ENCODE measurements around the gene TBR1. TPM values are rescaled to one million over a fixed set of nuclear protein-coding genes. Genes with fewer than 3 reads are reported as not detected.

The TBR1 gene
- total RNA-seq, 1 donor from 2014 or later = not detected

- no peaks in the 10 kb centered on the region for H3K36me3 ChIP-seq
- intact Hi-C loops (cut with DNase I) = no loop called here
- no peaks in the 10 kb centered on the region for H3K9me3 ChIP-seq
- no peak for DNase-seq (ENCODE audit: extremely low spot score in 2 of 2)
- H3K4me3 ChIP-seq = no peak overlapping the region
- H3K27me3 ChIP-seq = no peaks in the 10 kb centered on the region
- H3K27ac ChIP-seq = no peak overlapping the region
- TF ChIP-seq POLR2A (IDR thresholded peaks at IDR 0.05) (no peak), CTCF (IDR thresholded peaks at IDR 0.05) (no peak), POLR2AphosphoS5 (IDR thresholded peaks at IDR 0.05; ENCODE audit: insufficient read depth in 1 of 2, low read depth in 1 of 2) (no peak)
- H3K4me1 ChIP-seq = no peaks in the 10 kb centered on the region
Measured at GRCh38 chr2:161384864-161385263, 31.2 kb upstream of the TBR1 start.

GRCh38 chr2:161386228-161386824 lies 29.8 kb upstream of the TBR1 start:
- intact Hi-C loops (cut with DNase I) = no loop called here
- H3K27me3 ChIP-seq = no peaks in the 10 kb centered on the region
- DNase-seq (ENCODE audit: extremely low spot score in 2 of 2) = no peak
- no peak overlapping the region for H3K27ac ChIP-seq
- H3K4me3 ChIP-seq = no peak overlapping the region
- TF ChIP-seq CTCF (IDR thresholded peaks at IDR 0.05) = no peak
- no peak for TF ChIP-seq POLR2A (IDR thresholded peaks at IDR 0.05)
- TF ChIP-seq POLR2AphosphoS5 (IDR thresholded peaks at IDR 0.05; ENCODE audit: insufficient read depth in 1 of 2, low read depth in 1 of 2) = no peak
- H3K9me3 ChIP-seq = no peaks in the 10 kb centered on the region
- no peaks in the 10 kb centered on the region for H3K4me1 ChIP-seq
- H3K36me3 ChIP-seq = no peaks in the 10 kb centered on the region

GRCh38 chr2:161388146-161388779 lies 27.8 kb upstream of the TBR1 start:
- H3K9me3 ChIP-seq = no peaks in the 10 kb centered on the region
- no peak overlapping the region for H3K27ac ChIP-seq
- intact Hi-C loops (cut with DNase I) = no loop called here
- TF ChIP-seq POLR2A (IDR thresholded peaks at IDR 0.05) (no peak), POLR2AphosphoS5 (IDR thresholded peaks at IDR 0.05; ENCODE audit: insufficient read depth in 1 of 2, low read depth in 1 of 2) (no peak), CTCF (IDR thresholded peaks at IDR 0.05) (no peak)
- H3K36me3 ChIP-seq = peaks cover 0 to 5% of the 10 kb centered on the region in 2 donors
- no peak for DNase-seq (ENCODE audit: extremely low spot score in 2 of 2)
- H3K4me1 ChIP-seq = no peaks in the 10 kb centered on the region
- H3K4me3 ChIP-seq = no peak overlapping the region
- no peaks in the 10 kb centered on the region for H3K27me3 ChIP-seq

- TF ChIP-seq POLR2AphosphoS5 (IDR thresholded peaks at IDR 0.05; ENCODE audit: insufficient read depth in 1 of 2, low read depth in 1 of 2) (no peak), CTCF (IDR thresholded peaks at IDR 0.05) (no peak), POLR2A (IDR thresholded peaks at IDR 0.05) (no peak)
- Histone ChIP-seq H3K4me1 (no peaks in the 10 kb centered on the region), H3K9me3 (no peaks in the 10 kb centered on the region), H3K27me3 (no peaks in the 10 kb centered on the region), H3K27ac (no peak overlapping the region), H3K36me3 (peaks cover 0 to 18% of the 10 kb centered on the region in 2 donors), H3K4me3 (no peak overlapping the region)
- no peak for DNase-seq (ENCODE audit: extremely low spot score in 2 of 2)
- intact Hi-C loops (cut with DNase I) = no loop called here
Measured at GRCh38 chr2:161391737-161392506, 24.2 kb upstream of the TBR1 start.

All from vagina (tissue), 2 donors.